GM19193 (cell line): ENCODE results near the gene COL12A1.

Source experiments
- POLR2A ChIP-seq: IDR thresholded peaks from 4 replicates; pipeline ENCODE4 v1.6.1; 2011; ENCODE audit not compliant: insufficient read depth, insufficient read length; ENCODE audit errors: extremely low read depth

COL12A1 gene

GRCh38 chr6:75143191-75143590 lies 62.7 kb downstream of the COL12A1 start:
- TF ChIP-seq POLR2A, result no peak

- no peak for TF ChIP-seq POLR2A
Measured at GRCh38 chr6:75142721-75143120, 63.1 kb downstream of the COL12A1 start.

- no peak for TF ChIP-seq POLR2A
Measured at GRCh38 chr6:75135876-75136275, 70.0 kb downstream of the COL12A1 start.

- no peak for TF ChIP-seq POLR2A
Measured at GRCh38 chr6:75135450-75135849, 70.4 kb downstream of the COL12A1 start.

- no peak for TF ChIP-seq POLR2A
Measured at GRCh38 chr6:75130784-75131183, 75.1 kb downstream of the COL12A1 start.

- TF ChIP-seq POLR2A, result no peak
Measured at GRCh38 chr6:75128878-75129570, 76.8 kb downstream of the COL12A1 start.

- TF ChIP-seq POLR2A, result no peak
Measured at GRCh38 chr6:75126518-75126917, 79.3 kb downstream of the COL12A1 start.

GRCh38 chr6:75124983-75125382 lies 80.9 kb downstream of the COL12A1 start:
- no peak for TF ChIP-seq POLR2A

- no peak for TF ChIP-seq POLR2A
Measured at GRCh38 chr6:75124085-75124484, 81.8 kb downstream of the COL12A1 start.

GRCh38 chr6:75118925-75119515 lies 86.8 kb downstream of the COL12A1 start:
- TF ChIP-seq POLR2A, result no peak

GRCh38 chr6:75117701-75118100 lies 88.2 kb downstream of the COL12A1 start:
- no peak for TF ChIP-seq POLR2A

GRCh38 chr6:75116946-75117345 lies 88.9 kb downstream of the COL12A1 start:
- TF ChIP-seq POLR2A, result no peak

- no peak for TF ChIP-seq POLR2A
Measured at GRCh38 chr6:75115481-75115880, 90.4 kb downstream of the COL12A1 start.

GRCh38 chr6:75114806-75115205 lies 91.0 kb downstream of the COL12A1 start:
- TF ChIP-seq POLR2A, result no peak

GRCh38 chr6:75114195-75114594 lies 91.7 kb downstream of the COL12A1 start:
- no peak for TF ChIP-seq POLR2A

GRCh38 chr6:75113446-75113845 lies 92.4 kb downstream of the COL12A1 start:
- no peak for TF ChIP-seq POLR2A
